ENCODE results near the gene CR2. TPM values are rescaled to one million over a fixed set of nuclear protein-coding genes. Genes with fewer than 3 reads are reported as not detected.

The CR2 gene
- total RNA-seq, 1 donor from 2014 or later = not detected

GRCh38 chr1:207412845-207413244 lies 41.3 kb upstream of the CR2 start:
- no peaks in the 10 kb centered on the region for H3K9me3 Mint-ChIP-seq (ENCODE audit: unreplicated experiment)
- no peak overlapping the region for H3K27ac Mint-ChIP-seq (ENCODE audit: unreplicated experiment)
- H3K4me1 Mint-ChIP-seq (ENCODE audit: unreplicated experiment) = no peaks in the 10 kb centered on the region
- no peaks in the 10 kb centered on the region for H3K36me3 Mint-ChIP-seq (ENCODE audit: unreplicated experiment)
- peaks cover 8% of the 10 kb centered on the region for H3K27me3 Mint-ChIP-seq (ENCODE audit: unreplicated experiment)
- TF ChIP-seq CTCF (IDR thresholded peaks at IDR 0.05) = no peak
- H3K4me3 Mint-ChIP-seq (ENCODE audit: unreplicated experiment) = no peak overlapping the region
- no peak for DNase-seq (ENCODE audit: extremely low spot score, unreplicated experiment)

GRCh38 chr1:207414606-207415108 lies 39.5 kb upstream of the CR2 start:
- H3K27me3 Mint-ChIP-seq (ENCODE audit: unreplicated experiment) = peaks cover 9% of the 10 kb centered on the region
- no peak for DNase-seq (ENCODE audit: extremely low spot score, unreplicated experiment)
- H3K27ac Mint-ChIP-seq (ENCODE audit: unreplicated experiment) = no peak overlapping the region
- no peaks in the 10 kb centered on the region for H3K36me3 Mint-ChIP-seq (ENCODE audit: unreplicated experiment)
- no peak for TF ChIP-seq CTCF (IDR thresholded peaks at IDR 0.05)
- no peak overlapping the region for H3K4me3 Mint-ChIP-seq (ENCODE audit: unreplicated experiment)
- peaks cover 1% of the 10 kb centered on the region for H3K9me3 Mint-ChIP-seq (ENCODE audit: unreplicated experiment)
- no peaks in the 10 kb centered on the region for H3K4me1 Mint-ChIP-seq (ENCODE audit: unreplicated experiment)

- Mint-ChIP-seq H3K9me3 (ENCODE audit: unreplicated experiment) (peaks cover 8% of the 10 kb centered on the region), H3K4me3 (ENCODE audit: unreplicated experiment) (no peak overlapping the region), H3K27ac (ENCODE audit: unreplicated experiment) (no peak overlapping the region), H3K4me1 (ENCODE audit: unreplicated experiment) (no peaks in the 10 kb centered on the region), H3K27me3 (ENCODE audit: unreplicated experiment) (peaks cover 9% of the 10 kb centered on the region), H3K36me3 (ENCODE audit: unreplicated experiment) (no peaks in the 10 kb centered on the region)
- no peak for DNase-seq (ENCODE audit: extremely low spot score, unreplicated experiment)
- no peak for TF ChIP-seq CTCF (IDR thresholded peaks at IDR 0.05)
These were observed 37.1 kb upstream of the CR2 start for GRCh38 chr1:207417076-207417475.

- DNase-seq (ENCODE audit: extremely low spot score, unreplicated experiment) = no peak
- Mint-ChIP-seq H3K27me3 (ENCODE audit: unreplicated experiment) (peaks cover 6% of the 10 kb centered on the region), H3K4me3 (ENCODE audit: unreplicated experiment) (no peak overlapping the region), H3K4me1 (ENCODE audit: unreplicated experiment) (no peaks in the 10 kb centered on the region), H3K27ac (ENCODE audit: unreplicated experiment) (no peak overlapping the region), H3K36me3 (ENCODE audit: unreplicated experiment) (no peaks in the 10 kb centered on the region), H3K9me3 (ENCODE audit: unreplicated experiment) (peaks cover 8% of the 10 kb centered on the region)
- no peak for TF ChIP-seq CTCF (IDR thresholded peaks at IDR 0.05)
These were observed 35.8 kb upstream of the CR2 start for GRCh38 chr1:207418351-207418750.

GRCh38 chr1:207420109-207420508 lies 34.0 kb upstream of the CR2 start:
- no peak overlapping the region for H3K4me3 Mint-ChIP-seq (ENCODE audit: unreplicated experiment)
- DNase-seq (ENCODE audit: extremely low spot score, unreplicated experiment) = no peak
- peaks cover 8% of the 10 kb centered on the region for H3K9me3 Mint-ChIP-seq (ENCODE audit: unreplicated experiment)
- no peak for TF ChIP-seq CTCF (IDR thresholded peaks at IDR 0.05)
- H3K36me3 Mint-ChIP-seq (ENCODE audit: unreplicated experiment) = no peaks in the 10 kb centered on the region
- H3K27ac Mint-ChIP-seq (ENCODE audit: unreplicated experiment) = no peak overlapping the region
- peaks cover 2% of the 10 kb centered on the region for H3K27me3 Mint-ChIP-seq (ENCODE audit: unreplicated experiment)
- H3K4me1 Mint-ChIP-seq (ENCODE audit: unreplicated experiment) = no peaks in the 10 kb centered on the region

Data from osteocyte (in vitro differentiated cells).